D341Med (cell line): ENCODE measurements around the gene LRP1.

Source experiments
- DNase-seq: peaks from one replicate; pipeline ENCODE4 v3.0.0; 2012; ENCODE audit warnings: low spot score

LRP1 gene

DNA sequence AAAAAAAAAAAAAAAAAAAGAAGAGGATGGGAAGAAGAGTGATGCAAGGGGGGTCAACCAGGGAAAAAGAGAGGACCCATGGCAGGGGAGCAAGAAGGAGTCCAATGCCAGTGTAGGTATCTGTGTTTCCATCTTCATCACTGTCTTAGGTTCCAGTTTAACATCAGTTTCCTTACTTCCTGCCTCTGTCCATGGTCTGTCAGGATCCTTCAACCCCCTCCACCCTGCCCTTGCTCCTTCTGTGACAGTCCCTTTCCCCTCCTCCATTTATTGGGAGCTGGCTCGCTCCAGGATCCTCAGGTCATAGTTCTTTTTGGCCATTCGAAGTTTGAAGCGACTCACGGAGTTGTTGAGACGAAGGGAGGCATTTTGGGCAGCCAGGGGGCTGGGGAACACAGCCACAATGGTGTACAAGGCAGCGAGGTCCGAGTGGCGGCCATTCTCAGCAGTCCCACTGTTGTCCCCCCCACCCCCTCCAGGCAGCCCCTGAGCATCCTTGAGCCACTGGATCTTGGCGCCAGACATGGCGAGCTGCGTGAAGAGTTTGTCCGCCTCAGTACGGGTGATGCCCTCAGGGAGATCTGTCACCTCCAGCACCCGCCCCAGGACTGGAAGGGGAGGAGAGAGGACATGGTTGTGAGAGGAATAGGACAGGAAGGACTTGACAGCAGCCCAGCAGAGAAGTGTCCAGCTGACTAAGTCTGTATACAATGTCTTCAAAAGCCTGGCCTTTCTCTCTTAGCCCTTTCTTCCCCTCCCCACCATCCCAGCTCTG, 126.4 kb downstream of the LRP1 start:
- no peak for DNase-seq

- DNase-seq: no peak
Observed at GRCh38 chr12:57255916-57256315, 127.6 kb downstream of the LRP1 start.

DNA sequence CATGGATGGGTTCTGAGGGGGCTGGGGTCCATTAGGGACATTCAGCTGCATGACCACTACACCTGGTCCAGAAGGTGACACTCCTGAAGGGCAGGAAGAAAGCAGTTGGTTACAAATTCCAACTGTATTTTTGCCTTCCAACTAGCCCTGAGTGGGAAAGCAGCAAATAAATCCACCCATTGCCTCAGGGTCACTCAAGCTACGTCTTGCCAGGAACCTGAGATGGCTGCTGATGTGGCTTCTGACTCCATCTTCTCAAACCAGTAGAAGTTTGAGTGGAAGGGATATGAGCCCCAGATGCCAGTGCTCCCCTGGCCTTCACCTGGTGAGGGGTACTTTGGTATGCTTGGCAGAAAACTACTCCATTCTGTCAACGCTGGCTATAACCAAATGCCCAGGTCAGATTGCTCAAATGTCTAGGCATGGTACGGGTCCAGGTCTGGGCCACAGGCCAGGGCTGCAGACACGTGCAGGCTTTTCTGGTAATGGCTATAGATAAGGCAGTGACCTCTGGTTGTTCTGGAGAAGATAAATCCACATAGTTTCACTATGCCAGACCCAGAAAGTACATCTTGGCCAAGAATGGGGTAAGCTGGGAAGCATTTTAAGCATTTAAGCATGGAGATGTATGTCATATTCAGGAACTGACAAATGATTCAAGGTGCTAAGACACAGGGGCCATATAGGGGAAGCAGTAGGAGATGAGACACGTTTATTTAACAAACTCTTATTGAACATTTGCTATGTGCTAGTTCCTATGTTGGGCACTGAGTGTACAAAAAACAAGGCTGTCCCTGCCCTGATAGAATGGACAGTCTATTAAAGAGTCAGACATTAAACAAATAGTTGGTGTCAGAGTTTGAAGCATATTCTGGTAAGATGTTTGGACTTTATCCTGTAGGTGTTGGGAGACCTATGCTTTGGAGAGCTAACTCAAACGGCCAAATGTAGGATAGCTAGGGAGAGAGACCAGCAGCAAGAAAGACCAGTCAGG, 131.0 kb downstream of the LRP1 start:
- DNase-seq: no peak

DNA sequence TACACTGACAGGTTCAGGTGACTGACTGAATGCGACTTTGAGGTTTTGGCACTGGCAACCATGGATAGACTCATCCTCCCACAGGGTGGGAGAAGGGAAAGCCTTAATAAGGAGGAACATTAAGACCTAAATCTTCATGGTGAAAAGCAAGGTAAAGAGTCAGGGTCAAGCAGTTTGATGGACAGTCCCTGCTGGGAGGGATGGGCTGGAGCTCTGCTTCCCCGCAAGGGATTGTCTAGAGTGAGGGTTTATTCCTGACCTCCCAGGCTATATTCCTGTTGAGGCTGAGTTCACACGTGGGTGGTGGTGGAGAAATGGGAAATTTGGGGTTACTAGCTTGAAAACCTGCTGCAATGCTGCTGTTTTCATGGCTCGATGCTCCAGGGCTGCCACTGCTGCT, 132.1 kb downstream of the LRP1 start:
- DNase-seq: no peak

- no peak for DNase-seq
Observed at GRCh38 chr12:57261428-57261865, 133.2 kb downstream of the LRP1 start.

DNA sequence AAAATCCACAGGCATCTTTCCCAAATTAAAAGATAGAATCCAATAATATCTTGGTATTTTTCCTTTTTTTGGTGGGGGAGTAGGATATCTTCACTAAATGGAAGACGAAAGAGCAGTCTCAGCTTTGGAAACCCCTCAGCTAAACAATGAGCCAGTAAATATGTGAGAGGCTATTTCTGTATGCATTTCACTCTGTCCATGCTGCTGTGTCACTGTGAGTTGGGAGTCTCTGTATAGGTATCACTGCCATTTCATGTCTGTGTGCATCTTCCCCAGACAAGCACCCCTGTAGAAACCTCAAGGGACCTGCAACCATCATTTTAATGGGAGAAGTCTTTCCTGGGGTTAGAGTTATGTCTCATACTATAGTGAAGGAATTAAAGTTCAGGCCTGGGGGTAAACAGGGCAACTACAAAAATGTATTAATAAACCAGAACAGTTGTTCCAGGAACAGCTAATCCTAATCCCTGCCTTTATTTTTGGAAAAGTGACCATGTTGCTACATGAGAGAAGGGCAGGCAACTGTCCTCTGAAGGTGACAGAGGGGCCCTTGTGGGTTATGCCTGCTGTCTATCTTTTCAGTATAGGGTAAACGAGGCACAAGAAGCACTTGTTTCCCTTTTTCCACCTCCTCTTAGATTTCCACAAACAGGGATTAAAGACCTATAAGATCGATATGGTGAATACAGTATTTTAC, 134.0 kb downstream of the LRP1 start:
- DNase-seq: no peak
